Measurements from ENCODE around the gene WDR7. TPM values are rescaled to one million over a fixed set of nuclear protein-coding genes. Genes with fewer than 3 reads are reported as not detected.

WDR7 gene
- total RNA-seq, 1 donor from 2014 or later, result 29.3 TPM

DNA sequence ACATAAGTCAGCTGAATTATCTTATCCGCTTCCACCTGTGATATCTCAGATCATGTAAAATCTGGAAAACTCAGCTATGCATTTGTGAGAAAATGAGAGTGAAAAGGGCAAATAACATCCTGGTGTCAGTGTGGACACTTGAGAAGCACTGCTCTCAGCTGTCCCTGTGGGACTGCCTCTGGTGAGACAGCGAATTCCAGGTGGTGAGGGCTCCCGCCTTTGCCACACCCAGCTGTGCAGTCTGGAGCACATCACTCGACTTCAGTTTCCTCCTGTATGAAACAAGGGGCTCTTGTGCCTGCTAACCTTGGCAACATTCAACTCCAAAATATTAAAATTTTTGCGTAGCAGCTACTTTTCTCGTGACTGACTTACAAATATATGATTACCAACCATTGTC, 300.9 kb downstream of the WDR7 start:
- intact Hi-C loops (cut with micrococcal nuclease), result no loop called here
- no peak for TF ChIP-seq CTCF (IDR thresholded peaks at IDR 0.05; ENCODE audit: borderline replicate concordance)
- no peak overlapping the region for H3K4me3 ChIP-seq
- no peaks in the 10 kb centered on the region for H3K27me3 ChIP-seq (ENCODE audit: low read depth)
- no peak overlapping the region for H3K27ac ChIP-seq (replicated peaks)
- peaks cover 38% of the 10 kb centered on the region for H3K4me1 ChIP-seq
- no peaks in the 10 kb centered on the region for H3K9me3 ChIP-seq (replicated peaks)
- no peak for DNase-seq
- no peaks in the 10 kb centered on the region for H3K36me3 ChIP-seq

DNA sequence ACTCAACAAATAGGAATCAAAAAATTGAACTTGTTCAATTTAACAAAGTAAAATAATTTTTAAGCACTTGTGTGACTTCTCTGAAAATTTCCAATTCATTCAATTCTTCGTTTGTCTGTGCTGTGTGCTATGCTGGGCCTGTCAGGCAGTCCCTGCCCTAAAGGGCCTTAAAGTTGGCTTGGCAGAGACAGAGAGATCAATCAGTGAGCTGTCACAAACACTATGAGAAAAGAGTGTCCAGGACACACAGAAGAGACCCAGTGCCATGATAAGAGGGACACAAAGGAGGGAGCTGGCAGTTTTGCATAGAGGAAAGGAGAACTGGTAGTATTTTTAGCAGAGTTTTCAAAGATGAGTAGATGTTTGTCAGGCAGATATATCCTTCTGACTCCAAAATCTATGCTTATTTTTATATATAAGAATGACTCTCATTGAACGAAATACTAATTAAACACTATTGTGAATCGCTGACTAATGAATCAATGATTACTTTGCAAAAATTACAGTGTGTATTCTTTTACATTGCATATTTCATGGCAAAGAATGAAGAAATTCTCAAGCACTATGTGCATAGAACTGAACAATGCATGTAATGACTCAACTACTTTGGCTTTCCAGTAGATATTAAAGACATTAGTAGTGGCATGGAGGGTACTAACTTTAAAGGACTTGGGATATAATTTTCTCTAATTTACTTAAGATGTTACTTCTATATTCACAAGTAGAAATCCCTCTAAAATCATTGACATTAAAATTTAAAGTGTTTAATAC, 302.5 kb downstream of the WDR7 start:
- TF ChIP-seq CTCF (IDR thresholded peaks at IDR 0.05; ENCODE audit: borderline replicate concordance), result no peak
- H3K4me3 ChIP-seq, result no peak overlapping the region
- peak overlapping the region; percentile 4 for H3K27ac ChIP-seq (replicated peaks)
- no peaks in the 10 kb centered on the region for H3K27me3 ChIP-seq (ENCODE audit: low read depth)
- H3K4me1 ChIP-seq, result peaks cover 34% of the 10 kb centered on the region
- H3K36me3 ChIP-seq, result peaks cover 3% of the 10 kb centered on the region
- DNase-seq, result no peak
- intact Hi-C loops (cut with micrococcal nuclease), result no loop called here
- no peaks in the 10 kb centered on the region for H3K9me3 ChIP-seq (replicated peaks)

DNA sequence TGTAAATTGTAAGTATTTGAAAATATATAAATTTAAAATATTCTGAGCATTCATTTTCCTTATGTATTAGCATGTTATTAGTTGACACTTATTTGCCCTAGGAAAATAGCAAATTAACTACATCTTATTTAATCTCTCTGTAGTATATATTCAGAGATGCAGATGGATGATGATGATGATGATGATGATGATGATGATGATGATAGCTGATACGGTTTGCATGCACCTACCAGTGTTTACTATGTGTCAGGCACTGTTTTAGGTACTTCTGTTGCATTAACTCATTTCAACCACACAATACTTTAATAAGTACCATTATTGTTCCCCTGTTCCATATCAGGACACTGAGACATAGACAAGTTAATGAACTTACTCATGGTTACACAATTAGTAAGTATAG, 304.3 kb downstream of the WDR7 start:
- Histone ChIP-seq H3K9me3 (replicated peaks) (no peaks in the 10 kb centered on the region), H3K36me3 (peaks cover 12% of the 10 kb centered on the region), H3K27ac (replicated peaks) (no peak overlapping the region), H3K4me1 (peaks cover 28% of the 10 kb centered on the region), H3K27me3 (ENCODE audit: low read depth) (no peaks in the 10 kb centered on the region), H3K4me3 (no peak overlapping the region)
- intact Hi-C loops (cut with micrococcal nuclease), result no loop called here
- no peak for DNase-seq
- no peak for TF ChIP-seq CTCF (IDR thresholded peaks at IDR 0.05; ENCODE audit: borderline replicate concordance)

DNA sequence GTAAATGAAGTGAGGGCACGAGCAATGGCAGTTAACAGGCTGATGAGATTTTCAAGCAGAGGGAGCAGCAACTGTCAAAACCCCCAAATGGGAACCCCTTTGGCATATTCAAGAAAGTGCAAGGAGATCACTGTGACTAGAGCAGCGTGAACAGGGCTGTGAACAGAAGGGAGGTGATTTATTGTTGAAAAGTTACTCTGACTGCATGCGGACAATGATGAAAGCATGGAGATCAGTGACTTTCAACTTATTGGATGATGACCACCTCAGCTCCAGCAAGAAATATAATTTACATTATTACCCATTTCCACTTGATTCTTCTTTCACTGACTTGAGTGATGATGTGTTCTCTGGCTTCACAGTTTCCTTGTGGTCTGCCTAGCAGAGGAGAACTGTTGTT, 308.0 kb downstream of the WDR7 start:
- H3K27ac ChIP-seq (replicated peaks), result no peak overlapping the region
- H3K36me3 ChIP-seq, result peaks cover 25% of the 10 kb centered on the region
- DNase-seq, result no peak
- TF ChIP-seq CTCF (IDR thresholded peaks at IDR 0.05; ENCODE audit: borderline replicate concordance), result no peak
- no peaks in the 10 kb centered on the region for H3K9me3 ChIP-seq (replicated peaks)
- H3K27me3 ChIP-seq (ENCODE audit: low read depth), result no peaks in the 10 kb centered on the region
- H3K4me3 ChIP-seq, result no peak overlapping the region
- no peaks in the 10 kb centered on the region for H3K4me1 ChIP-seq
- intact Hi-C loops (cut with micrococcal nuclease), result no loop called here

DNA sequence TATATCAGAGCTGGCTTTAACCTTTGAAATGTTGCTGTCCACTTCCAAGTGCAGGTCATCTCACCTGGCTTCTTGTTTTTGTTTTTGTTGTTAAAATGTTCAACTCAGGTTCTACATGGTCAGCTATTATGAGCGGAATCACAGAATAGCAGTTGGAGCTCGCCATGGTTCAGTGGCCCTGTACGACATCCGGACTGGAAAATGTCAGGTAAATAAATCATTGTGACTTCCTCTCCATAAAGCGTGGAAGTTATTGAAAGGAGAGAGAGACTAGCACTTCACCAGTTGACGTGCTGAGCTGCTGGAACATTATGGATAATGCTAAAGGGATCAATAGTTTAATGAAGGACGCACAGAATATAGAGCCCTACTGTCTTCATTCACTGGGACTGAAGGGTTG, 311.2 kb downstream of the WDR7 start:
- no peak for DNase-seq
- Histone ChIP-seq H3K27me3 (ENCODE audit: low read depth) (no peaks in the 10 kb centered on the region), H3K4me3 (no peak overlapping the region), H3K4me1 (no peaks in the 10 kb centered on the region), H3K9me3 (replicated peaks) (no peaks in the 10 kb centered on the region), H3K27ac (replicated peaks) (no peak overlapping the region), H3K36me3 (peaks cover 25% of the 10 kb centered on the region)
- no peak for TF ChIP-seq CTCF (IDR thresholded peaks at IDR 0.05; ENCODE audit: borderline replicate concordance)
- intact Hi-C loops (cut with micrococcal nuclease), result no loop called here

Data from left ventricle myocardium inferior (tissue), 1 donor.